NK-92 (cell line): ENCODE measurements around the gene GPR84.
A peak's percentile ranks its signal among the peaks of the same experiment; 100 is the strongest.

Experiments used
- DNase-seq: peaks from one replicate; lab custom pipeline; 2025; ENCODE audit not compliant: unreplicated experiment; lab: John Stamatoyannopoulos, UW

Gene GPR84

GRCh38 chr12:54375259-54375579, 10.9 kb upstream of the GPR84 start:
- DNase-seq: no peak

- DNase-seq: no peak
Observed at GRCh38 chr12:54374562-54375258, 10.4 kb upstream of the GPR84 start.

DNA sequence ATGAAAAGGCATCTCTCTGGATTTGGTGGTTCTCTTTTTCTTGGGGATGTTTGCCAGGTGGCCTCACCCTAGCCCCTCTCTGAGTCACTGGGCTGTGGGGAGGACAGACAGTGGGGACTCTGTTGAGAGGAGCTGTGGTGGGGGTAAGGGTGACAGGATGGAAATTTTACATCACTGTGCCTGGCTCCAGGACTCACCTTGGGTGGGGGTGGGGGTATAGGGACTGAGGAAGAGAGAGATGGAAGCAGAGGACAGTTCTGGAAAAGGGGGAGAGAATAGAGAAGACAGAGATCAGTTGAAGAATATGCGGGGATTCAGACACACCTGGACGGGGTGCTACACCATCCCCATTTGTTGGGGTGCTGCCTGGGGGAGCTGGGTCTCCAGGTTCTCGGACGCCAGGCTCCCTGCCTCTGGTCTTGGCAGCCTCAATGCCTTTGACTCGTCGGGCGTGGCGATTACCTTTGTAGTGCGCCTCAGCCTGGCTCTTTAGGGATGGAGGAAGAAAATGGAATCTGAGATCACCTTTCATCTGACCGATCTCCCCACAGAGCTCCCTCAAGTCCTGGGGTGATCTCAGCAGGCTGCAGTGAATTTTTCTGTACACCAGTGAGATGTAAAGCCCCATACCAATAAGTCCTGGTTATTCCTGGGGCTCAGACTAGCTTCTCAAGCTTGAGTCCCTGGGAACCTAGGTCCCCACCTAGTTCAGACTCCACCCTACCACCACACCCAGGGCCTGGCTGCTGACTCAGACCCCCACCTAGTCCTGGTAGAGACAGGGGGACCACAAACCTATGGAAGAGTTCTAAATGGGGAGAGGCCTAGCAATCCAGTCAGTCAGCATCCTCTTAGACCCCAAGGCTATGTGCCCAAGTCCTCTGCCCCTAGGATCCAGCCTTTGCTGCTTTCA, 9.6 kb upstream of the GPR84 start:
- DNase-seq: no peak

GRCh38 chr12:54372113-54372806, 8.0 kb upstream of the GPR84 start:
- DNase-seq: no peak

- DNase-seq: no peak
Observed at GRCh38 chr12:54371328-54372112, 7.2 kb upstream of the GPR84 start.

- DNase-seq: no peak
Observed at GRCh38 chr12:54370171-54370730, 6.0 kb upstream of the GPR84 start.

- no peak for DNase-seq
Observed at GRCh38 chr12:54369597-54370131, 5.4 kb upstream of the GPR84 start.

- peak; percentile 25 for DNase-seq
Observed at GRCh38 chr12:54368709-54369596, 4.7 kb upstream of the GPR84 start.

DNA sequence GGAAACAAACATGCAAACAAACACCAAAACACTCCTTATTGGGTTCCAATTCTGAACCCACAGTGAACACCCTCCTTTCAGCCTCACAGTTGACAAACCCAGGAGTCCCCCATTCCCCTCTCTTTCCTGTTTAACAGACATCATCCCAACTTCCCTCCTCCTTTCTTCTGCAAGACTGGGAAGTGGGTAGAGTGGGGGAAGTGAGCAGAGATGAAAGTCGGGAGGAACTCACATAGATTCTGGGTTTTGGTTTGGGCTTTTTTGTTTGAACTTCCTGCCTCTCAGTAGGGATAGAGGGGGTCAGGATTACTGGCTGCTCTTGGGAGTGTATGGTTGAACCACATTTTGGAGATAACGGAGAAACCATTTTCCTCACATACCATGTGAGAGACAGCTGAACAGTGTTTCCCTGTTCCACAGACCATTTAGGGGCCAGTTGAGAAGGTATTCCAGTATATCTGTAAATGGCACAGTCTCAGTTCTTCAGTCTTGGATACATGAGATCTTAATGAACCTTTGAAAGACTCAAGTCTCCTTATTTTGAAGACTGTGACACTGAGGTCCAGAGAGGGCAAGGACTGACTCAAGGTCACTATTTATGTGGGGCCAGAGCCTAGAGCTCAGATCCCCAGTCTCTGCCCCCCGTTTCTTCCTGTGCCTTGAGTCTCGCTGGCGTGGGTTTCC, 3.9 kb upstream of the GPR84 start:
- no peak for DNase-seq

GRCh38 chr12:54363618-54364017, 668 bp downstream of the GPR84 start:
- DNase-seq: no peak

DNA sequence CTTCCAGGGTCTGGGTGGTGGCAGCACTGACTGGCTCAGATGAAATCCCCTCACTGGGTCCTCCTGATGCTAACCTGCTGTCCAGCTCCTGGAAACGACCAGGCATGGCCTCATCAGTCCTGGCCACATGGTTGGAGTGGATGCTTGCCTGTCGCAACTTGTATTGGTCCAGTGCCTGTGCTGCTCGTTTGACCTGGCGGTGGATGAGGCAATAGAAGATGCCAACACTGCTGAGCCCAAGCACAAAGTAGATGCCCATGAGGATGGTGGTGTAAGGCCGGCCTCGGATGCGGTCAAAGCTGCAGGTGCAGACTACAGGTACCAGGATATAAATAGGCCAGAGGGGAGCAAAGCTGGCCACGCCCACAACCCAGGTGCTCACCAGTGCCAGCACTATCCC, 1.2 kb downstream of the GPR84 start:
- no peak for DNase-seq

GRCh38 chr12:54360717-54361456, 3.4 kb downstream of the GPR84 start:
- DNase-seq: no peak

- no peak for DNase-seq
Observed at GRCh38 chr12:54359762-54360351, 4.4 kb downstream of the GPR84 start.

DNA sequence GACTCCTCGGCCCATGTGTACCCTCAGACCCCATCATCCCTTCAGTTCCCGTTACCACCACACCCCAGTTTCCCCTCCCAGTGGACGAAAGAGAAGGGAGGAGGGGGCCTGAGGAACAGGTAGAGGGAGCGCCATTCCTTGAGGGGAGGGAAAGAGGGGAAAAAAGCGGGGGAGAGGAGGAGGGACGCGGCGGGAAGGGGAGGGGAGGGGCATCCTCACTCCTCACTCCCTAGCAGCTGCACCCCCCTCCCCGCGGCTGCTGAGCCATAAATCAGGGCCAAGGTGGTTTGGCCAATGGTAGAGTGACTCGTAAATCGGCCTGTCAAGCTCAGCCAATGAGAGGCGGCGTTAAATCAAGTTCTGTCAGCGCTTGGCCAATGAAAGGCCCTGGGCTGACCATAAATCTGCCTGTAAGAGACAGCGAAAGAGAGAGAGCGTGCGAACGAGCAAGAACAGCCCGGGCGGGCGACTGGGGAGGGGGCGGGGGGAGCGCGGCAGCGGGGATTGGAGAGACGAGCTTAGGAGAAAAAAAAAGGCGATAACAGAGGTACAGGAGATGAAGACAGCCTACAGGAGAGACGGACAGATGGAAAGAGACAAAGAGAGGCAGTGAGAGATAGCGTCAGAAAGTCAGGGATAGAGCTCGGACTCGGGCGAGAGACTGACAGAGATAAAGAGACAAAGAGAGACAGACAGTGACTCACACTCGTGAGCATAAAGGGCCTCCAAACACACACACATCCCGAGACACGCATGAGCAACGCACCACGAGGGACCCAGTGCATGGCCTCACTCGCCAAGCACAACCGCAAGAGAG, 5.1 kb downstream of the GPR84 start:
- DNase-seq: peak; percentile 58

DNA sequence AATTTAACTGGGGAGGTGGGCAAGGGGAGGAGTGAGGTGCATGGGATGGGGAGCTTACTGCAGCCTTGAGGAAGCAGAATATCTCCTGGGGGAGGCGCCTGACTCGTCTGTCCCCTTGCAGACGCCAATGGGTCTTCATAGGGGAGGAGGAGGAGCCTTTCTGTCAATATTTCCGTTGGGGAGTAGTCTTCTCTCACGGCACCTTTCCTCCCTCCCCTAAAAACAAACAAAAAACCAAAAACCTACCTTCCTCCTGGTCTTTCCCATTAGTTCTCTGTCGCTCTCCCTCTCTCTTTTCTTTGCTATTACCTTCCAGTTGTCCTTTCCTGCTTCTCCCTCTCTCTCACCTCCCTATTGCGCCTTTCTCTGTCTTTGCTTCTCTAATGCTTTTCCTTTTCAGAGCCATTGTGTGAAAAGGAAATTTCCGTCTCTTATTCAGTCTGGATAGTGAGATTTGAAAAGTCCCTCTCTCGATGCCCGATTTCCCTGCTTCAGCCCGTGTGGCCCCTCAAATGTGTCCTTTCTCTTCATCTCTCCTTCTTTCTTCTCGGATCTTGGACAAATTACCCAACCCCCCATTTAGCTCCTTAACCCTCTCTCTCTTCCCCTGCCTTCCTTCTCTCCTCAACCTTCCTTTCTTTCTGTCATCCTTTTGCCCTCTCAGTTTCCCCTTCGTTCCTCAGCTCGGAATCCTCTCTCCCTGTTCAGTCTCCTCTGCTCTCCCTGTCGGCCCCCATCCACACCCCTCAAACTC, 5.9 kb downstream of the GPR84 start:
- DNase-seq: no peak

- no peak for DNase-seq
Observed at GRCh38 chr12:54357506-54358190, 6.6 kb downstream of the GPR84 start.
